ENCODE data around the gene TTLL8.

- TF ChIP-seq ATF3 (IDR thresholded peaks at IDR 0.05) (no peak), ZBTB33 (IDR thresholded peaks at IDR 0.05) (no peak), CTCF (IDR thresholded peaks at IDR 0.05; ENCODE audit: low read depth, low read length, missing input control) (no peak), GABPA (IDR thresholded peaks at IDR 0.05 in 1 of 2, conservative IDR thresholded peaks at IDR 0.05 in 1 of 2) (no peak), TAF1 (conservative IDR thresholded peaks at IDR 0.05) (no peak), RAD21 (IDR thresholded peaks at IDR 0.05) (no peak), RXRA (IDR thresholded peaks at IDR 0.05) (no peak), YY1 (IDR thresholded peaks at IDR 0.05) (no peak), MAX (IDR thresholded peaks at IDR 0.05) (no peak), SP1 (IDR thresholded peaks at IDR 0.05) (no peak)
Observed at GRCh38 chr22:50017701-50018224, 40.3 kb downstream of the TTLL8 start.
